GM21515 (cell line): ENCODE measurements around the gene SRBD1.

Source experiments
- ATAC-seq: cut with Tn5 transposase; IDR thresholded peaks from one replicate; pipeline ENCODE4 v1.9.1; 2021; ENCODE audit not compliant: unreplicated experiment

SRBD1 gene

DNA sequence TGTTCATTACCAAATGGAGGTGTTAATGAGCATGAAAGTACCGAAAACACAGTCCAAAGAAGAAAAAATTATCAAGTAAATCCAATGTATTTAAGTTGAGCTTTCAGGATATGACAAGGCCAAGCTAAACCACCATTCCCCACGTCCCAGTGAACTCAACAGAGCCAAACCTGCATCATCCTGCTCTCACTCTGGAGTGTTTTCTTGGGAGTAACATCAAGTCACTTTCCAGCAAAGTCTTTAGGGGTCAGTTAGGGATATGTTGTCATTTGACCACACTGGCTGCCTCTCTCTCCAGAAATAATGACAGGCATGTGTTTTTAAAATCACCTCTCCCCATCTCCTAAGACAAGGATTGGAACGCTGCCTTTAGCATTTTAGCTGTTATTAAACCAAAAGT, 140.5 kb downstream of the SRBD1 start:
- no peak for ATAC-seq

GRCh38 chr2:45469314-45470099, 141.6 kb downstream of the SRBD1 start:
- peak; percentile 73 for ATAC-seq

GRCh38 chr2:45468279-45468678, 142.8 kb downstream of the SRBD1 start:
- ATAC-seq, result no peak

DNA sequence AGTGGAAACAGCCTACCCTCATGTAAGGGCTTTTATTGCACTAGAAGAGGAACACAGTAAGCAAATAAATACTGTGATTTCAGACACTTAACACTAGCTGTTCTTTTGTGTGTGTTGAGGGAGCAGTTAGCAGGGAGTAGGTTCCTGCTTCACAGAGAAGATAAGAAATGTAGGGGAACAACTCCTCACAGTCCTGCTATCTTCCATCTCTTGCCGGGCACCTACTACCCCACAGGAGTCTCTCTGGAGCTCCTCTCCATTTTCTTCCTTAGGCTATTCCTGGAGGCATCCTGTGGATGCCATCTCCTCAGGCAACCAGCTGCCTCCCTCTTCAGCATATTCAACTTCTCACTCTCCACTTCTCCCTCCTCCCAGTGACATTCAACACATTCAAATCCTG, 145.0 kb downstream of the SRBD1 start:
- ATAC-seq, result no peak

GRCh38 chr2:45460825-45461224, 150.2 kb downstream of the SRBD1 start:
- ATAC-seq, result no peak

DNA sequence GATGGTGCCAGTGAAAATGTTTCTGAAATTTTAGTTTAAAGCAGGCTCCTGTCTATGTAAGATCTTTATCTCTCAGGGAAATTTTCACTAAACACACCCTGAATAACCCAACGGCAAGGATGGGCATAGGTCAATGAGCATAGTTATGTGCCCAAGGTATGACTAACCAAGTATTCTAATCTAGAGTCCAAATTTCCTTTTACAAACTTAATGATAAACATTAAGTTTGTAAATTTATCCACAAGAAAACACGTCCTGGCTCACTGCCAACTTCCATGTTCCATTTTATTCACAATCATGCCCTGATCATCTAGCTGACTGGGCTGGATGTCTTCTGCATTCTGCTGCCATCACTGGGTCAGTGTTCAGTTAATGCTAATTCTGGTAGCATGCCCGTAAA, 151.2 kb downstream of the SRBD1 start:
- ATAC-seq, result no peak

- ATAC-seq, result no peak
These were observed 152.0 kb downstream of the SRBD1 start for GRCh38 chr2:45458909-45459563.

DNA sequence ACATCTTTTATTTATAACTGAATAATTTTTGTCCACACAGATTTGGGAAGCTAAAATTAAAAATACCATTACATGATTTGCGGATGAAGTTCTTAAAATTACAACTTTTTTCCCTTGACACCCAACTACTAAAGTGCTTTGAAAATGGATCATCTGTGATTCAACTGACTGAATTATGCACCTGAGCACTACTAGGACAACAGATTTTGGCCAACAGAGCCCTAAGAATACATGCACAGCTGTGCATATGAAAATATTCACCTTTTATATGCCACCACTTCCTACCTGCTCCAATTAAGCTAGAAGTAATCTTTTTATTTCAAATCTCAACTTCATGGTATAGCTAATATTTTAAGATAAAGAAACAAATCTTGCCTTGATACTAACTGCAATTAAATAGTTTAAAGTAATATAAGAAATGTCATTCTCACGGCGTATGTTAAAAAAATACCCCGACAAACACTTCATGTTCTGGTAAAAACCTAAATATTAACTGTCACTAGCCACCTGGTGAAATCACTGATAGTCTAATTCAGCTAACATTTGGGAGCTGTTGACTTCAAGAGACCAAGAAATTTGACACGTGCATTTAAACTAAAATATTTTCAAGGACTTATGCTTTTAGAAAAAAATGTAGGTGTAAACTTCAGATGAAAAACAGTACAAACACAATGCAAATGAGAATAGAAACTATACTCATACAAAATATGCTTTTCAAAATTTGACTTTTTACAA, 153.7 kb downstream of the SRBD1 start:
- ATAC-seq, result no peak

GRCh38 chr2:45452866-45453265, 158.2 kb downstream of the SRBD1 start:
- no peak for ATAC-seq

DNA sequence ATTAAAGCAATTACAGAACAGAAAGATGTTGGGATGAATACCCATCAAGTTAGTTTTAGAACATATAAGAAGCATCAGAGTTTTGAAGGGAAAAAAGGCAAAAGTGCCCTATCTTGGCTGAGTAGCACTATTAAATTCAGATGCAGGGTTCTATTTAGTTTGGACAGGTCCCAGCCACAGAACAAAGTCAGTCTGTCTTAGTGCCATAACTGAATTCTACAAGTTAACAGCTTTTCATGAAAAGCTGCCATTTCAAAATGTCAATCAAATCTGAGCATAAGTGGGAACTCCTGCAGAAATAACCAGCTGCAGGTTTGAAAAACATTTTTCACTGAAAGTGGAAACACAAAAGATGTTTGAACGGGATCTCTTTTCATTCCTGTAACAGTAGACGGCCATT, 160.4 kb downstream of the SRBD1 start:
- no peak for ATAC-seq

- no peak for ATAC-seq
These were observed 162.8 kb downstream of the SRBD1 start for GRCh38 chr2:45448217-45448616.

GRCh38 chr2:45446016-45446415, 165.1 kb downstream of the SRBD1 start:
- no peak for ATAC-seq

- ATAC-seq, result no peak
These were observed 166.0 kb downstream of the SRBD1 start for GRCh38 chr2:45445037-45445436.

DNA sequence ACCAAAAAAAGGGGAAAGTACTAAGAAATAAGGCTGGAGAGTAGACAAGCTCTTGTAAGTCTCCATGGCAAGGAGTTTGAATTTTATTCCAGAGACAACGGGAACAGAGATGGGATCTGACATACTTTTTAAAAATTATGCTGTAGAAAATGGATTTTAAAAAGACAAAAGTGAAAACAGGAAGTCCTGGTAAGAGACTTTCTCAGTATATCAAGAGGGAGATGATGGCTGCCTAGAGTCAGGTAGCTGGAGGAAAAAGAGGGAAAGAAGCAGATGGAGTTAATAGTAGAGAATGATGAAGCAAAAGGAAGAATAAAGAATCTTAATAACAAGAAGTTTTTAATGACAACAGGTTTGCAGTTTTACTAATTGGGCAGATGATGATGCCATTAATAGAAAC, 168.1 kb downstream of the SRBD1 start:
- ATAC-seq, result no peak

DNA sequence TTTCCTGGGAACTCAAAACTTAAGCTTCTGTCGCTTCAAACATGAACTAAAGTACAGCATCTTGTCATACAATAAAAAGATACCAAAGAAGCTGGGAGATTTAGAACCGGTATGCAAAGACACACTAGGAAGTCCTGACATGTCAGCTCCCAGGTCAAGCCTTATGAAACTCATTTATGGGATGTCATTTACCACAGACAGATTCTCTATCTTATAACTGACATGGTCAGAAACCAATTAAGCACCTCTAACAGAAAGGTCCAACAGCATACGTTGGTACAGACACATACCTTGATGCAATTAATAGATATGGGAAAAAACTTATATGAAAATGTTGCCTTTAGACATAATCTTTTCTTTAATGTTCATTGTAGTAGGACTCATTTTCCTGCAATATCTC, 169.0 kb downstream of the SRBD1 start:
- no peak for ATAC-seq

GRCh38 chr2:45441571-45441970, 169.5 kb downstream of the SRBD1 start:
- ATAC-seq, result no peak

GRCh38 chr2:45439788-45440773, 171.0 kb downstream of the SRBD1 start:
- peak; percentile 59 for ATAC-seq

DNA sequence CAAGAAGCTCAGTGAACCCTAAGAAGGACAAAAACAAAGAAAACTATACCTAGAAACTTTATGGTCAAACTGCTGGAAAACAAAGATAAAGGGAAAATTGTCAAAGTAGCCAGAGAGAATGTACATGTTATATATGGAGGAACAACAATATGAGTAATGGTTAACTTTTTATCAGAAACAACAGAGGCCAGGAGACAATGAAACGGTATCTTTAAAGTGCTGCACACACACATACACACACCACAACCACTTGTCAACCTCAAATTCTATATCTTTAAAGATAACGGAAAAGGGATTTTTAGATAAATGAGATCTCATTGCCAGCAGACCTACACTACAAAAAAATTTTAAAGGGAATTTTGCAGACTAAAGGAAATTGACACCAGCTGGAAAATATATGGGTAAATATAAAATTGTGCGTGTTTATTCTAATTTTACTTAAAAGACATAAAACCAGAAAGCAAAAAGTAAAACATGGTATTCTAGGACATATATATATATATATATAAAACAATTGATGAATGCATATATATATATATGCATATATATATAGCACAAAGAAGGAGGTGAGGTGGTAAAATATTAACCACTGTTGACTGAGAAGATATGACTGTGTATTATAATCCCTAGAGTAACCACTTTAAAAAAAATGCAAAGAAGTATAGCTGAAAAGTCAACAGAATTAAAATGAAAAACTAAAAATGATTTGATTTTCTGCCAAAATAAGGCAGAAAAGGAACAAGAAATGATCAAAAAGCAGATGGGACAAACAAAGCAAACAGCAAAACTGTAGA, 172.0 kb downstream of the SRBD1 start:
- ATAC-seq, result no peak

DNA sequence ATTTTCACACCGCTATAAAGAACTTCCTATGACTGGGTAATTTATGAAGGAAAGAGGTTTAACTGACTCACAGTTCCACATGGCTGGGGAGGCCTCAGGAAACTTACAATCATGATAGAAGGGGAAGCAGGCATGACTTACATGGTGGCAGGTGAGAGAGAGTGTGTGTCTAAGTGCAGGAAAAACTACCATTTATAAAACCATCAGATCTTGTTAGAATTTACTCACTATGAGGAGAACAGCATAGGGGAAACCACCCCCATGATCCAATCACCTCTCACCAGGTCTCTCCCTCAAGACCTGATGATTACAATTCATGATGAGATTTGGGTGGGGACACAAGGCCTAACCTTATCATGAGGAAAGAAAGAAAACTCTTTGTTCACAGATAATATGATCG, 174.6 kb downstream of the SRBD1 start:
- ATAC-seq, result no peak

GRCh38 chr2:45435316-45435715, 175.8 kb downstream of the SRBD1 start:
- no peak for ATAC-seq
